Hematopoietic multipotent progenitor cell treated with erythropoietin and hydrocortisone succinate and interleukin-3 and kit ligand, for 6 days (in vitro differentiated cells): ENCODE results near the gene INPP5D.

Experiments
- DNase-seq: peaks from one replicate; pipeline ENCODE4 v3.0.0-alpha.2; 2015

The INPP5D gene

GRCh38 chr2:233075966-233076339 lies 15.8 kb downstream of the INPP5D start:
- peak; percentile 67 for DNase-seq

GRCh38 chr2:233076749-233077148 lies 16.6 kb downstream of the INPP5D start:
- peak; percentile 74 for DNase-seq

GRCh38 chr2:233079473-233079877 lies 19.3 kb downstream of the INPP5D start:
- no peak for DNase-seq

GRCh38 chr2:233079953-233080835 lies 20.1 kb downstream of the INPP5D start:
- DNase-seq, result no peak

- DNase-seq, result no peak
These were observed 20.7 kb downstream of the INPP5D start for GRCh38 chr2:233080836-233081229.

GRCh38 chr2:233081232-233081730 lies 21.1 kb downstream of the INPP5D start:
- DNase-seq, result no peak

- DNase-seq, result no peak
These were observed 21.6 kb downstream of the INPP5D start for GRCh38 chr2:233081731-233082221.

GRCh38 chr2:233082222-233082930 lies 22.2 kb downstream of the INPP5D start:
- peak; percentile 56 for DNase-seq

- DNase-seq, result peak; percentile 64
These were observed 23.0 kb downstream of the INPP5D start for GRCh38 chr2:233082931-233083755.

- DNase-seq, result no peak
These were observed 23.6 kb downstream of the INPP5D start for GRCh38 chr2:233083782-233084181.

- DNase-seq, result peak; percentile 81
These were observed 24.3 kb downstream of the INPP5D start for GRCh38 chr2:233084488-233084887.

- DNase-seq, result no peak
These were observed 25.1 kb downstream of the INPP5D start for GRCh38 chr2:233085037-233085838.

GRCh38 chr2:233085839-233086150 lies 25.7 kb downstream of the INPP5D start:
- DNase-seq, result no peak

- DNase-seq, result no peak
These were observed 27.6 kb downstream of the INPP5D start for GRCh38 chr2:233087713-233088112.

- no peak for DNase-seq
These were observed 28.8 kb downstream of the INPP5D start for GRCh38 chr2:233088972-233089345.

GRCh38 chr2:233089851-233090250 lies 29.7 kb downstream of the INPP5D start:
- no peak for DNase-seq

GRCh38 chr2:233090879-233091278 lies 30.7 kb downstream of the INPP5D start:
- DNase-seq, result peak; percentile 56

- peak; percentile 99 for DNase-seq
These were observed 31.6 kb downstream of the INPP5D start for GRCh38 chr2:233091595-233092375.

GRCh38 chr2:233092432-233093165 lies 32.5 kb downstream of the INPP5D start:
- peak; percentile 60 for DNase-seq

GRCh38 chr2:233093166-233093448 lies 33.0 kb downstream of the INPP5D start:
- DNase-seq, result no peak

GRCh38 chr2:233093721-233094120 lies 33.6 kb downstream of the INPP5D start:
- no peak for DNase-seq
